SK-N-SH treated with all-trans-retinoic acid at 6 μM for 48 hours (cell line): ENCODE measurements around the gene MPP2.

Experiments used
- ATAC-seq: fragments of 200-7000 bp; cut with Tn5 transposase; 3 replicates; pipeline ENCODE4 v1.9.1; 2020; ENCODE audit warnings: mild to moderate bottlenecking, moderate library complexity
- ARNTL ChIP-seq: fragments of 450-650 bp; formaldehyde crosslinking; IDR thresholded peaks from 2 replicates; pipeline ENCODE4 v1.5.0; 2020; ENCODE audit warnings: low read depth, mild to moderate bottlenecking, moderate library complexity, borderline replicate concordance
- BACH2 ChIP-seq: fragments of 250-450 bp; sonication (Bioruptor Pico); IDR thresholded peaks from 2 replicates; pipeline ENCODE4 v1.9.0; 2021; ENCODE audit warnings: mild to moderate bottlenecking, borderline replicate concordance
- CSDC2 ChIP-seq: fragments of 250-450 bp; sonication (Bioruptor Pico); IDR thresholded peaks from 2 replicates; pipeline ENCODE4 v1.5.0; 2020; ENCODE audit warnings: mild to moderate bottlenecking, moderate library complexity
- CSRNP3 ChIP-seq: fragments of 250-450 bp; sonication (Bioruptor Pico); IDR thresholded peaks from 2 replicates; pipeline ENCODE4 v1.5.1; 2021; ENCODE audit warnings: mild to moderate bottlenecking, moderate library complexity
- GLIS3 ChIP-seq: fragments of 250-450 bp; sonication (Bioruptor Pico); IDR thresholded peaks from 2 replicates; pipeline ENCODE4 v1.5.0; 2020; ENCODE audit warnings: mild to moderate bottlenecking, moderate library complexity
- ISL1 ChIP-seq: fragments of 250-450 bp; sonication (Bioruptor Pico); IDR thresholded peaks from 2 replicates; pipeline ENCODE4 v2.1.2; 2022; ENCODE audit warnings: mild to moderate bottlenecking, moderate library complexity
- PATZ1 ChIP-seq: fragments of 250-450 bp; sonication (Bioruptor Pico); IDR thresholded peaks from 2 replicates; pipeline ENCODE4 v1.8.0; 2020; ENCODE audit warnings: mild to moderate bottlenecking, moderate library complexity, borderline replicate concordance
- TCF4 ChIP-seq: fragments of 250-450 bp; sonication (Bioruptor Pico); IDR thresholded peaks from 2 replicates; pipeline ENCODE4 v1.8.0; 2021; ENCODE audit warnings: mild to moderate bottlenecking, moderate library complexity, borderline replicate concordance
- TOX ChIP-seq: fragments of 250-450 bp; sonication (Bioruptor Pico); IDR thresholded peaks from 2 replicates; pipeline ENCODE4 v1.8.0; 2021; ENCODE audit warnings: mild to moderate bottlenecking, moderate library complexity, borderline replicate concordance
- ZC3H10 ChIP-seq: fragments of 250-450 bp; sonication (Bioruptor Pico); IDR thresholded peaks from 2 replicates; pipeline ENCODE4 v1.5.1; 2021; ENCODE audit warnings: mild to moderate bottlenecking, moderate library complexity
- ZNF565 ChIP-seq: fragments of 450-650 bp; formaldehyde crosslinking; conservative IDR thresholded peaks from 2 replicates; pipeline ENCODE4 v1.5.0; 2020; ENCODE audit warnings: low read depth, mild to moderate bottlenecking, moderate library complexity
- ZNF8 ChIP-seq: fragments of 450-650 bp; formaldehyde crosslinking; IDR thresholded peaks from 2 replicates; pipeline ENCODE4 v1.5.0; 2020; ENCODE audit warnings: mild to moderate bottlenecking, moderate library complexity
- TF ChIP-seq, protein P1 (sequence below): fragments of 250-450 bp; sonication (Bioruptor Pico); IDR thresholded peaks from 2 replicates; pipeline ENCODE4 v1.5.0; 2020; ENCODE audit warnings: mild to moderate bottlenecking, moderate library complexity
- TF ChIP-seq, protein P2 (sequence below): fragments of 250-450 bp; sonication (Bioruptor Pico); IDR thresholded peaks from 2 replicates; pipeline ENCODE4 v1.5.1; 2020; ENCODE audit warnings: low read depth, mild to moderate bottlenecking, moderate library complexity
- TF ChIP-seq, protein P3 (sequence below): fragments of 250-450 bp; sonication (Bioruptor Pico); IDR thresholded peaks from 2 replicates; pipeline ENCODE4 v1.8.0; 2021; ENCODE audit warnings: low read depth, mild to moderate bottlenecking, moderate library complexity, borderline replicate concordance

Gene MPP2

GRCh38 chr17:43953746-43954145, 46.4 kb upstream of the MPP2 start, which contains the start of gene PYY (continued):
- TF ChIP-seq, protein P1, sequence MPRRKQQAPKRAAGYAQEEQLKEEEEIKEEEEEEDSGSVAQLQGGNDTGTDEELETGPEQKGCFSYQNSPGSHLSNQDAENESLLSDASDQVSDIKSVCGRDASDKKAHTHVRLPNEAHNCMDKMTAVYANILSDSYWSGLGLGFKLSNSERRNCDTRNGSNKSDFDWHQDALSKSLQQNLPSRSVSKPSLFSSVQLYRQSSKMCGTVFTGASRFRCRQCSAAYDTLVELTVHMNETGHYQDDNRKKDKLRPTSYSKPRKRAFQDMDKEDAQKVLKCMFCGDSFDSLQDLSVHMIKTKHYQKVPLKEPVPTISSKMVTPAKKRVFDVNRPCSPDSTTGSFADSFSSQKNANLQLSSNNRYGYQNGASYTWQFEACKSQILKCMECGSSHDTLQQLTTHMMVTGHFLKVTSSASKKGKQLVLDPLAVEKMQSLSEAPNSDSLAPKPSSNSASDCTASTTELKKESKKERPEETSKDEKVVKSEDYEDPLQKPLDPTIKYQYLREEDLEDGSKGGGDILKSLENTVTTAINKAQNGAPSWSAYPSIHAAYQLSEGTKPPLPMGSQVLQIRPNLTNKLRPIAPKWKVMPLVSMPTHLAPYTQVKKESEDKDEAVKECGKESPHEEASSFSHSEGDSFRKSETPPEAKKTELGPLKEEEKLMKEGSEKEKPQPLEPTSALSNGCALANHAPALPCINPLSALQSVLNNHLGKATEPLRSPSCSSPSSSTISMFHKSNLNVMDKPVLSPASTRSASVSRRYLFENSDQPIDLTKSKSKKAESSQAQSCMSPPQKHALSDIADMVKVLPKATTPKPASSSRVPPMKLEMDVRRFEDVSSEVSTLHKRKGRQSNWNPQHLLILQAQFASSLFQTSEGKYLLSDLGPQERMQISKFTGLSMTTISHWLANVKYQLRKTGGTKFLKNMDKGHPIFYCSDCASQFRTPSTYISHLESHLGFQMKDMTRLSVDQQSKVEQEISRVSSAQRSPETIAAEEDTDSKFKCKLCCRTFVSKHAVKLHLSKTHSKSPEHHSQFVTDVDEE, result no peak
- TF ChIP-seq ZC3H10 (CRISPR knock-in tag) (no peak), BACH2 (CRISPR knock-in tag) (no peak), GLIS3 (CRISPR knock-in tag) (no peak)
- TF ChIP-seq, all 23 proteins: peak for 0

DNA sequence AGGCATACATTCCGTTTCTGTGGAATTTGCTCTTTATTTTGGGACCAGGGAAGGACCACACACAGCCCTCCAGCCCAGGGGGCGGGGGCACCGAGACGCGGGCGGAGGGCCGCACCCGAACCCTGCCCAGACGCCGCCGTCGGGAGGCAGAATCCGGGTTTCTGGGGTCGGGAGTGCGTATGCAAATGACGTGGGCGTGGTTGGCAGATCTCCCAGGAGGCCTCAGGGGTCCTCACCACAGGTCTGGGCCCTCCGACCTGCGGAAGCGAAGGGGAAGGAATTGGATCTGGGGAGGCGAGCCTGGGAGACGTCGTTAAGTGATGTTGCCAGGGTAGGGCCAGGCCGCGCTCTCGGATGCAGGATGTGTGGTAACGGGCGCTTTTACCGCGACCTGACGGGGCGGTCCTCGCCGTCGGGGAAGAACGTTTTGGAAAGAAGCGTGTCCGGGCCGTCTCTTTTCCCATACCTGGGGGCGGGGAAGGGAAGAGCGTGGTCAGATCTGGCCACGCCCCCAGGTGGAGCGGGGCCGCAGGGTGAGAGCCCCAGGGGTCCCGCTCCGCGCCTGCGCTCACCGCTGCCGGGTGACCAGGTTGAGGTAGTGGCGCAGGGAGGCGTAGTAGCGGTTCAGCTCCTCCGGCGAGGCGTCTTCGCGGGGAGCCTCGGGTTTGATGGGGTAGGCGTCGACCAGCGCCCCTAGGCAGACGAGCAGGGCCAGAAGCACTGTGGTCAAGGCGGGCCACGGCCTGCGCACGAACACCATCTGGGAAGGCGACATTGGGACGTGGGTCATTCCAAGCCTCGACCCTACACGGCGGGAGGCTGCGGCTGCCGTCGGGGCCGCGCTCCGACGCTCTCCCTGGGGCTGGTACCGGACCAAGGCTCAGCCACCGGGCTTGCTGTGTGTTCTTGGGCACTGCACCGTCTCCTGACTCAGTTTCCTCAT, 45.7 kb upstream of the MPP2 start:
- no peak for TF ChIP-seq GLIS3 (CRISPR knock-in tag)
- ATAC-seq, result no peak

- ATAC-seq, result no peak
- TF ChIP-seq CSRNP3 (CRISPR knock-in tag) (no peak), BACH2 (CRISPR knock-in tag) (no peak), CSDC2 (no peak), GLIS3 (CRISPR knock-in tag) (no peak), TCF4 (CRISPR knock-in tag) (no peak), TOX (CRISPR knock-in tag) (no peak), ISL1 (no peak), ZC3H10 (CRISPR knock-in tag) (no peak), PATZ1 (no peak)
- TF ChIP-seq, protein P1, result no peak
Observed at GRCh38 chr17:43952351-43952723, 45.0 kb upstream of the MPP2 start.

DNA sequence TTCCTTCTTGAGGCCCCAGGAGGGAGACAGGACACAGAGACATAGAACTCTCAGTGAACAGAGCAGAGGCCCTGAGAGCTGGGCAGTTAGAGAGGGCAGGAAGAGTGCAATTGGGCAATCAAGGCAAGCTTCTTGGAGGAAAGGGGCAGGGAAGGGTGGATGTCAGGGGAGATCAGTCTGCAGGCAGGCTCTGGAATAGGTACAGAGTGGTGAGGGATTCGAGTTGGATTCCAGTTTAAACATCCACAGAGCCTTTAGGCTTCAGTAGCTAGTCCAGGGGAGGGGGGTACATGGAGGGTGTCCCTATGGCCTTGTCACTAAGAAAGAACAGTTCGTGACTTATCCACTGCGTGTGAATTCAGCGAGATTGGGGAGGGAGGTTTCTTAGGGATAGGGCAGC, 44.4 kb upstream of the MPP2 start:
- ATAC-seq, result no peak

More for the DNA sequence above, 44.4 kb upstream of the MPP2 start:
- TF ChIP-seq, protein P2, sequence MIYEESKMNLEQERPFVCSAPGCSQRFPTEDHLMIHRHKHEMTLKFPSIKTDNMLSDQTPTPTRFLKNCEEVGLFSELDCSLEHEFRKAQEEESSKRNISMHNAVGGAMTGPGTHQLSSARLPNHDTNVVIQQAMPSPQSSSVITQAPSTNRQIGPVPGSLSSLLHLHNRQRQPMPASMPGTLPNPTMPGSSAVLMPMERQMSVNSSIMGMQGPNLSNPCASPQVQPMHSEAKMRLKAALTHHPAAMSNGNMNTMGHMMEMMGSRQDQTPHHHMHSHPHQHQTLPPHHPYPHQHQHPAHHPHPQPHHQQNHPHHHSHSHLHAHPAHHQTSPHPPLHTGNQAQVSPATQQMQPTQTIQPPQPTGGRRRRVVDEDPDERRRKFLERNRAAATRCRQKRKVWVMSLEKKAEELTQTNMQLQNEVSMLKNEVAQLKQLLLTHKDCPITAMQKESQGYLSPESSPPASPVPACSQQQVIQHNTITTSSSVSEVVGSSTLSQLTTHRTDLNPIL, result no peak
- TF ChIP-seq ARNTL (CRISPR knock-in tag) (no peak), ZNF8 (CRISPR knock-in tag) (no peak), TOX (CRISPR knock-in tag) (no peak), ZNF565 (CRISPR knock-in tag) (no peak), ISL1 (no peak), CSRNP3 (CRISPR knock-in tag) (no peak), TCF4 (CRISPR knock-in tag) (no peak)
- TF ChIP-seq, protein P3, sequence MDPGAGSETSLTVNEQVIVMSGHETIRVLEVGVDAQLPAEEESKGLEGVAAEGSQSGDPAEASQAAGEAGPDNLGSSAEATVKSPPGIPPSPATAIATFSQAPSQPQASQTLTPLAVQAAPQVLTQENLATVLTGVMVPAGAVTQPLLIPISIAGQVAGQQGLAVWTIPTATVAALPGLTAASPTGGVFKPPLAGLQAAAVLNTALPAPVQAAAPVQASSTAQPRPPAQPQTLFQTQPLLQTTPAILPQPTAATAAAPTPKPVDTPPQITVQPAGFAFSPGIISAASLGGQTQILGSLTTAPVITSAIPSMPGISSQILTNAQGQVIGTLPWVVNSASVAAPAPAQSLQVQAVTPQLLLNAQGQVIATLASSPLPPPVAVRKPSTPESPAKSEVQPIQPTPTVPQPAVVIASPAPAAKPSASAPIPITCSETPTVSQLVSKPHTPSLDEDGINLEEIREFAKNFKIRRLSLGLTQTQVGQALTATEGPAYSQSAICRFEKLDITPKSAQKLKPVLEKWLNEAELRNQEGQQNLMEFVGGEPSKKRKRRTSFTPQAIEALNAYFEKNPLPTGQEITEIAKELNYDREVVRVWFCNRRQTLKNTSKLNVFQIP (CRISPR knock-in tag), result no peak
